ENCODE data around the gene PDE6H. TPM values are rescaled to one million over a fixed set of nuclear protein-coding genes. Genes with fewer than 3 reads are reported as not detected.

The PDE6H gene
- total and polyA plus RNA-seq, 2 of the 8 experiments (the other 6 are each of a cell fraction or from before 2014, with no cell fraction given) = not detected

DNA sequence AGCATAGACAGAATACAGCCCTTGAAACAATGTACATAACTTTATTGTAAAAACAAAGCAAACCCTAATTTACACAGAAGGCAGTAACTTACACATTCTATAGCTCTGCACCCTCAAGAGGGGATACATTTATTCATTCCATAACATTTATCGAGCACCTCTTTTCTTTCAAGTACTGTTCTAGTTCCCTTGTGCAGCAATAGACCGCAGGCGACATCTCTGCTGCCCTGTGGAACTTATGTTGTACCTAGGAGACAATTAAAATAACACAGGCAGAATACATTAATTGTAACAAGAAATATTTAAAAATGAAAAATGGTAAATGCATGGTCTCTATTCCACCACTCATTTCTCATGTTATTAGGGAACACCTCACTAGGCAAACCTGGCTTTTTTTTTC is 10.0 kb upstream of the PDE6H start (continued):
- TF ChIP-seq, protein P1, sequence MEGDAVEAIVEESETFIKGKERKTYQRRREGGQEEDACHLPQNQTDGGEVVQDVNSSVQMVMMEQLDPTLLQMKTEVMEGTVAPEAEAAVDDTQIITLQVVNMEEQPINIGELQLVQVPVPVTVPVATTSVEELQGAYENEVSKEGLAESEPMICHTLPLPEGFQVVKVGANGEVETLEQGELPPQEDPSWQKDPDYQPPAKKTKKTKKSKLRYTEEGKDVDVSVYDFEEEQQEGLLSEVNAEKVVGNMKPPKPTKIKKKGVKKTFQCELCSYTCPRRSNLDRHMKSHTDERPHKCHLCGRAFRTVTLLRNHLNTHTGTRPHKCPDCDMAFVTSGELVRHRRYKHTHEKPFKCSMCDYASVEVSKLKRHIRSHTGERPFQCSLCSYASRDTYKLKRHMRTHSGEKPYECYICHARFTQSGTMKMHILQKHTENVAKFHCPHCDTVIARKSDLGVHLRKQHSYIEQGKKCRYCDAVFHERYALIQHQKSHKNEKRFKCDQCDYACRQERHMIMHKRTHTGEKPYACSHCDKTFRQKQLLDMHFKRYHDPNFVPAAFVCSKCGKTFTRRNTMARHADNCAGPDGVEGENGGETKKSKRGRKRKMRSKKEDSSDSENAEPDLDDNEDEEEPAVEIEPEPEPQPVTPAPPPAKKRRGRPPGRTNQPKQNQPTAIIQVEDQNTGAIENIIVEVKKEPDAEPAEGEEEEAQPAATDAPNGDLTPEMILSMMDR (IDR thresholded peaks at IDR 0.05; ENCODE audit: control extremely low read depth in 1 of 3, insufficient read depth in 1 of 3, low read depth in 1 of 3, low read length in 3 of 3) = no peak
- no peak for TF ChIP-seq SUZ12 (IDR thresholded peaks at IDR 0.05; ENCODE audit: low read length)
- no peak for TF ChIP-seq RXRA (IDR thresholded peaks at IDR 0.05; ENCODE audit: insufficient read depth, low read depth, low read length)
- TF ChIP-seq CHD1 (IDR thresholded peaks at IDR 0.05; ENCODE audit: low read depth, low read length) = no peak

All from H1 (cell line).